GM12878 (cell line): ENCODE data around the gene POU6F2. TPM values are rescaled to one million over a fixed set of nuclear protein-coding genes. Genes with fewer than 3 reads are reported as not detected.

ENCODE experiments used
- ATAC-seq: fragments of 200-7000 bp; cut with Tn5 transposase; 3 replicates; pipeline ENCODE4 v1.9.1; 2020; ENCODE audit warnings: mild to moderate bottlenecking, moderate library complexity
- BruUV-seq: library from RNA; stranded (reverse); fragments of 400-500 nt; replicated peaks from 2 replicates; lab custom pipeline; 2021; lab: Mats Ljungman, UMichigan
- CTCF ChIA-PET: fragments of 300-600 bp; sonication (Branson Sonifier 250); formaldehyde crosslinking; extraction: SDS; loops from one replicate; lab custom pipeline; 2021; ENCODE audit warnings: inconsistent platforms; lab: Yijun Ruan, JAX
- POLR2A ChIA-PET: fragments of 350-600 bp; formaldehyde crosslinking; extraction: SDS; loops from one replicate; lab custom pipeline; 2021; ENCODE audit warnings: inconsistent platforms; lab: Charles Lee
- RAD21 ChIA-PET: fragments of 300-600 bp; sonication (Branson Sonifier 250); formaldehyde crosslinking; loops from one replicate; lab custom pipeline; 2023; ENCODE audit warnings: antibody characterized with exemption; ENCODE audit not compliant: unreplicated experiment; lab: Charles Lee
- SMC1A ChIA-PET: fragments of 300-600 bp; sonication (Branson Sonifier 250); formaldehyde crosslinking; loops from one replicate; lab custom pipeline; 2023; ENCODE audit not compliant: unreplicated experiment, uncharacterized antibody; lab: Charles Lee
- DNase-seq: peaks from one replicate; pipeline ENCODE4 v3.0.0-alpha.2; 2011; ENCODE audit warnings: low read depth, low spot score
- FAIRE-seq: peaks from 3 replicates; lab custom pipeline; 2011; peaks lifted over from hg19 to GRCh38; lab: Jason Lieb, UNC
- H2AFZ ChIP-seq: 2 replicates; pipeline ENCODE4 v1.6.0; 2011; ENCODE audit warnings: low read depth, low read length, control low read depth; ENCODE audit not compliant: control insufficient read depth
- H3K27ac ChIP-seq: 2 replicates; pipeline ENCODE4 v1.5.1; 2011; ENCODE audit warnings: control low read depth; ENCODE audit not compliant: control insufficient read depth, insufficient read depth
- H3K27me3 ChIP-seq, 2 experiments: replicated peaks in 1 of 2; 2 replicates each; pipeline versions ENCODE4 v1.6.0 to v1.6.1; 2011; ENCODE audit warnings: low read length in 1 of 2; ENCODE audit not compliant: control insufficient read depth in 2 of 2, insufficient read depth in 2 of 2
- H3K36me3 ChIP-seq, 2 experiments: 2 replicates each; pipeline ENCODE4 v1.5.1; 2011; ENCODE audit warnings: low read length in 1 of 2; ENCODE audit not compliant: control insufficient read depth in 2 of 2, insufficient read depth in 2 of 2
- H3K4me1 ChIP-seq: 2 replicates; pipeline ENCODE4 v1.6.1; 2011; ENCODE audit warnings: mild to moderate bottlenecking, low read length, moderate library complexity, mixed read lengths; ENCODE audit not compliant: control insufficient read depth, insufficient read depth
- H3K4me2 ChIP-seq: 2 replicates; pipeline ENCODE4 v1.6.0; 2011; ENCODE audit warnings: control low read depth; ENCODE audit not compliant: control insufficient read depth, insufficient read depth
- H3K4me3 ChIP-seq: fragments of 200-600 bp; sonication (generic); 2 replicates; pipeline ENCODE4 v1.5.1; 2016
- H3K79me2 ChIP-seq: 2 replicates; pipeline ENCODE4 v1.6.0; 2011; ENCODE audit warnings: low read length; ENCODE audit not compliant: control insufficient read depth, insufficient read depth
- H3K9ac ChIP-seq: 2 replicates; pipeline ENCODE4 v1.8.0; 2011; ENCODE audit warnings: low read length, control low read depth, mixed read lengths; ENCODE audit not compliant: control insufficient read depth, insufficient read depth
- H3K9me3 ChIP-seq: replicated peaks from 3 replicates; pipeline ENCODE4 v1.5.1; 2011; ENCODE audit warnings: mild to moderate bottlenecking, low read length; ENCODE audit not compliant: control insufficient read depth, insufficient read depth
- H4K20me1 ChIP-seq: 2 replicates; pipeline ENCODE4 v1.6.0; 2011; ENCODE audit not compliant: control insufficient read depth, insufficient read depth
- BRCA1 ChIP-seq: IDR thresholded peaks from 2 replicates; pipeline ENCODE4 v1.6.1; 2011; ENCODE audit warnings: low read depth, low read length, improper control_type of control experiment
- CHD2 ChIP-seq: IDR thresholded peaks from 2 replicates; pipeline ENCODE4 v1.6.1; 2011; ENCODE audit warnings: low read depth, low read length, improper control_type of control experiment, borderline replicate concordance
- EGR1 ChIP-seq, 2 experiments: IDR thresholded peaks; 1 replicate in 1 of 2; 2 replicates in 1 of 2; pipeline ENCODE4 v1.6.1; 2011 to 2012; ENCODE audit warnings: low read depth in 2 of 2, low read length in 2 of 2, borderline replicate concordance in 1 of 2, mild to moderate bottlenecking in 1 of 2, moderate library complexity in 1 of 2
- EP300 ChIP-seq, 2 experiments: fragments of 150-350 bp in 1 of 2; IDR thresholded peaks; 2 replicates each; pipeline ENCODE4 v1.6.1; 2011 to 2012; ENCODE audit warnings: low read depth in 2 of 2, low read length in 2 of 2, borderline replicate concordance in 1 of 2, improper control_type of control experiment in 1 of 2, inconsistent platforms in 1 of 2; ENCODE audit not compliant: control insufficient read depth in 1 of 2
- HDAC6 ChIP-seq: fragments of 200-600 bp; sonication (generic); IDR thresholded peaks from one replicate; pipeline ENCODE4 v1.8.0; 2017; ENCODE audit warnings: antibody characterized with exemption; ENCODE audit not compliant: unreplicated experiment
- MXI1 ChIP-seq: fragments of 150-350 bp; IDR thresholded peaks from 2 replicates; pipeline ENCODE4 v1.6.1; 2011; ENCODE audit warnings: low read depth, mild to moderate bottlenecking, inconsistent platforms, low read length, improper control_type of control experiment
- NR2C1 ChIP-seq: fragments of 450-650 bp; IDR thresholded peaks from 2 replicates; pipeline ENCODE4 v1.6.1; 2017; ENCODE audit warnings: antibody characterized with exemption, mild to moderate bottlenecking, moderate library complexity
- PML ChIP-seq: IDR thresholded peaks from 2 replicates; pipeline ENCODE4 v1.6.1; 2012; ENCODE audit warnings: low read length, inconsistent platforms
- POLR2A ChIP-seq: IDR thresholded peaks from 2 replicates; pipeline ENCODE4 v1.6.1; 2011; ENCODE audit warnings: low read depth, mild to moderate bottlenecking, low read length
- REST ChIP-seq: IDR thresholded peaks from 2 replicates; pipeline ENCODE4 v1.6.1; 2012; ENCODE audit warnings: mild to moderate bottlenecking, low read depth, low read length
- SMAD1 ChIP-seq: fragments of 450-650 bp; IDR thresholded peaks from 2 replicates; pipeline ENCODE4 v1.6.1; 2018; ENCODE audit warnings: mild to moderate bottlenecking, low read depth; ENCODE audit not compliant: partially characterized antibody
- ZSCAN29 ChIP-seq: fragments of 450-650 bp; IDR thresholded peaks from 2 replicates; pipeline ENCODE4 v1.6.1; 2017; ENCODE audit warnings: mild to moderate bottlenecking, moderate library complexity
- ZZZ3 ChIP-seq: IDR thresholded peaks from 2 replicates; pipeline ENCODE4 v1.6.1; 2011; ENCODE audit warnings: low read depth; ENCODE audit not compliant: control insufficient read depth, insufficient read length
- WGBS: methylation state at CpG from one replicate; pipeline ENCODE4 v1.1.6; 2016; ENCODE audit warnings: low lambda C conversion rate; ENCODE audit not compliant: insufficient replicate concordance, insufficient coverage; ENCODE audit errors: missing lambda C conversion rate; 5-methylcytosine and 5-hydroxymethylcytosine counted together
- in situ Hi-C: fragments of 300-500 bp; cut with MboI; formaldehyde crosslinking; loops from 9 replicates; pipeline ENCODE4 v1.14.3; 2018; ENCODE audit warnings: mixed read lengths
- intact Hi-C: fragments of 100-400 bp; cut with micrococcal nuclease; formaldehyde crosslinking; loops from one replicate; pipeline ENCODE4 v1.14.2; 2022; ENCODE audit not compliant: unreplicated experiment
- polyA plus RNA-seq, 11 experiments: library from polyadenylated mRNA; depleted of rRNA in 4 of 11; unstranded in 6 of 11; stranded (reverse) in 5 of 11; fragments of >200 nt; fragmentation: Nextera tagmentation in 4 of 11; fragmentation: Illumina TruSeq in 1 of 11; extraction: Ambion mirVana in 4 of 11; extraction: Trizol in 1 of 11; gene quantifications; 1 replicate in 1 of 11; 2 replicates in 10 of 11; pipeline versions ENCODE4 v1.2.1 to v1.2.3, GENCODE V29; 2011 to 2016; ENCODE audit warnings: inconsistent platforms in 2 of 11, missing spikeins in 2 of 11, low read depth in 1 of 11
- total RNA-seq, 4 experiments: library from RNA; depleted of rRNA in 3 of 4; stranded (reverse); fragments of >200 nt in 3 of 4; fragmentation: Illumina TruSeq in 1 of 4; extraction: Trizol in 1 of 4; gene quantifications; 2 replicates each; pipeline versions ENCODE4 v1.2.1 to v1.2.3, GENCODE V29; 2013 to 2021
- TF ChIP-seq, protein P1 (sequence below): IDR thresholded peaks from 2 replicates; pipeline ENCODE4 v1.6.1; 2012; ENCODE audit warnings: low read depth, low read length, improper control_type of control experiment
- TF ChIP-seq, protein P2 (sequence below): fragments of 150-350 bp; IDR thresholded peaks from 2 replicates; pipeline ENCODE4 v1.6.1; 2014; ENCODE audit warnings: mild to moderate bottlenecking, low read depth, low read length
- TF ChIP-seq, protein P3 (sequence below): fragments of 450-650 bp; IDR thresholded peaks from 2 replicates; pipeline ENCODE4 v1.6.1; 2016; ENCODE audit warnings: mild to moderate bottlenecking
- TF ChIP-seq, protein P4 (sequence below): IDR thresholded peaks from 2 replicates; pipeline ENCODE4 v1.6.1; 2012; ENCODE audit warnings: low read depth, low read length, improper control_type of control experiment

POU6F2 gene
- total and polyA plus RNA-seq, 10 of the 15 experiments (the other 5 are each of a cell fraction or from before 2014, with no cell fraction given), result 0.10 TPM; not detected in 9

GRCh38 chr7:39219869-39220268 lies 242.2 kb downstream of the POU6F2 start:
- no peaks in the 10 kb centered on the region for H3K9me3 ChIP-seq
- in situ Hi-C loops (no loop called here), intact Hi-C loops (no loop called here)
- H3K4me2 ChIP-seq, result no peak overlapping the region
- no peaks in the 10 kb centered on the region for H3K36me3 ChIP-seq
- H2AFZ ChIP-seq, result no peak overlapping the region
- DNase-seq (no peak), ATAC-seq (no peak), FAIRE-seq (no peak)
- H3K4me1 ChIP-seq, result no peaks in the 10 kb centered on the region
- no peaks in the 10 kb centered on the region for H3K79me2 ChIP-seq
- SMC1A ChIA-PET, result no interaction called here
- RAD21 ChIA-PET, result no interaction called here
- CTCF ChIA-PET, result interaction anchor here (1.5 kb wide), 1 partner anchor 235 kb away, joined by 3 read pairs; no protein-coding TSS in a partner anchor
- no peaks in the 10 kb centered on the region for H4K20me1 ChIP-seq
- POLR2A ChIA-PET, result no interaction called here
- H3K4me3 ChIP-seq, result no peak overlapping the region
- no peak overlapping the region for H3K27ac ChIP-seq
- no peaks in the 10 kb centered on the region for H3K27me3 ChIP-seq
- 49% methylated on average over 4 of the region's 4 CpGs for WGBS
- BruUV-seq, result no TSS peak
- no peak overlapping the region for H3K9ac ChIP-seq
- TF ChIP-seq POLR2A, result no peak
- no peak for TF ChIP-seq SMAD1
- no peak for TF ChIP-seq EGR1 (IDR thresholded peaks at IDR 0.05; ENCODE audit: borderline replicate concordance in 1 of 2, low read depth in 2 of 2, low read length in 2 of 2)
- TF ChIP-seq, protein P1, sequence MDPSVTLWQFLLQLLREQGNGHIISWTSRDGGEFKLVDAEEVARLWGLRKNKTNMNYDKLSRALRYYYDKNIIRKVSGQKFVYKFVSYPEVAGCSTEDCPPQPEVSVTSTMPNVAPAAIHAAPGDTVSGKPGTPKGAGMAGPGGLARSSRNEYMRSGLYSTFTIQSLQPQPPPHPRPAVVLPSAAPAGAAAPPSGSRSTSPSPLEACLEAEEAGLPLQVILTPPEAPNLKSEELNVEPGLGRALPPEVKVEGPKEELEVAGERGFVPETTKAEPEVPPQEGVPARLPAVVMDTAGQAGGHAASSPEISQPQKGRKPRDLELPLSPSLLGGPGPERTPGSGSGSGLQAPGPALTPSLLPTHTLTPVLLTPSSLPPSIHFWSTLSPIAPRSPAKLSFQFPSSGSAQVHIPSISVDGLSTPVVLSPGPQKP, result no peak
- TF ChIP-seq REST, result no peak
- TF ChIP-seq MXI1, result no peak
- TF ChIP-seq, protein P2, sequence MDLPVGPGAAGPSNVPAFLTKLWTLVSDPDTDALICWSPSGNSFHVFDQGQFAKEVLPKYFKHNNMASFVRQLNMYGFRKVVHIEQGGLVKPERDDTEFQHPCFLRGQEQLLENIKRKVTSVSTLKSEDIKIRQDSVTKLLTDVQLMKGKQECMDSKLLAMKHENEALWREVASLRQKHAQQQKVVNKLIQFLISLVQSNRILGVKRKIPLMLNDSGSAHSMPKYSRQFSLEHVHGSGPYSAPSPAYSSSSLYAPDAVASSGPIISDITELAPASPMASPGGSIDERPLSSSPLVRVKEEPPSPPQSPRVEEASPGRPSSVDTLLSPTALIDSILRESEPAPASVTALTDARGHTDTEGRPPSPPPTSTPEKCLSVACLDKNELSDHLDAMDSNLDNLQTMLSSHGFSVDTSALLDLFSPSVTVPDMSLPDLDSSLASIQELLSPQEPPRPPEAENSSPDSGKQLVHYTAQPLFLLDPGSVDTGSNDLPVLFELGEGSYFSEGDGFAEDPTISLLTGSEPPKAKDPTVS, result no peak
- TF ChIP-seq CHD2, result no peak
- TF ChIP-seq EP300 (IDR thresholded peaks at IDR 0.05; ENCODE audit: borderline replicate concordance in 1 of 2, control insufficient read depth in 1 of 2, low read depth in 2 of 2, low read length in 2 of 2), result no peak
- no peak for TF ChIP-seq ZZZ3
- TF ChIP-seq PML, result no peak
- no peak for TF ChIP-seq ZSCAN29
- TF ChIP-seq, protein P3, sequence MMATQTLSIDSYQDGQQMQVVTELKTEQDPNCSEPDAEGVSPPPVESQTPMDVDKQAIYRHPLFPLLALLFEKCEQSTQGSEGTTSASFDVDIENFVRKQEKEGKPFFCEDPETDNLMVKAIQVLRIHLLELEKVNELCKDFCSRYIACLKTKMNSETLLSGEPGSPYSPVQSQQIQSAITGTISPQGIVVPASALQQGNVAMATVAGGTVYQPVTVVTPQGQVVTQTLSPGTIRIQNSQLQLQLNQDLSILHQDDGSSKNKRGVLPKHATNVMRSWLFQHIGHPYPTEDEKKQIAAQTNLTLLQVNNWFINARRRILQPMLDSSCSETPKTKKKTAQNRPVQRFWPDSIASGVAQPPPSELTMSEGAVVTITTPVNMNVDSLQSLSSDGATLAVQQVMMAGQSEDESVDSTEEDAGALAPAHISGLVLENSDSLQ, result no peak
- TF ChIP-seq, protein P4, sequence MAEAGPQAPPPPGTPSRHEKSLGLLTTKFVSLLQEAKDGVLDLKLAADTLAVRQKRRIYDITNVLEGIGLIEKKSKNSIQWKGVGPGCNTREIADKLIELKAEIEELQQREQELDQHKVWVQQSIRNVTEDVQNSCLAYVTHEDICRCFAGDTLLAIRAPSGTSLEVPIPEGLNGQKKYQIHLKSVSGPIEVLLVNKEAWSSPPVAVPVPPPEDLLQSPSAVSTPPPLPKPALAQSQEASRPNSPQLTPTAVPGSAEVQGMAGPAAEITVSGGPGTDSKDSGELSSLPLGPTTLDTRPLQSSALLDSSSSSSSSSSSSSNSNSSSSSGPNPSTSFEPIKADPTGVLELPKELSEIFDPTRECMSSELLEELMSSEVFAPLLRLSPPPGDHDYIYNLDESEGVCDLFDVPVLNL, result no peak
- TF ChIP-seq BRCA1, result no peak
- TF ChIP-seq HDAC6, result no peak
- TF ChIP-seq NR2C1, result no peak
